LNCAP (cell line): Measurements from ENCODE around the gene TMCC1.

Experiments used
- CTCF ChIP-seq: fragments of 450-650 bp; IDR thresholded peaks from 2 replicates; pipeline ENCODE4 v1.5.1; 2017; ENCODE audit warnings: mild to moderate bottlenecking

The TMCC1 gene

GRCh38 chr3:129864519-129864918, 29.0 kb downstream of the TMCC1 start:
- TF ChIP-seq CTCF: no peak

- TF ChIP-seq CTCF: no peak
These were observed 34.2 kb downstream of the TMCC1 start for GRCh38 chr3:129859272-129859671.

GRCh38 chr3:129857899-129858298, 35.6 kb downstream of the TMCC1 start:
- no peak for TF ChIP-seq CTCF

- no peak for TF ChIP-seq CTCF
These were observed 37.6 kb downstream of the TMCC1 start for GRCh38 chr3:129855832-129856419.

- no peak for TF ChIP-seq CTCF
These were observed 38.2 kb downstream of the TMCC1 start for GRCh38 chr3:129855170-129855831.

GRCh38 chr3:129854460-129854859, 39.1 kb downstream of the TMCC1 start:
- TF ChIP-seq CTCF: no peak

GRCh38 chr3:129845956-129846355, 47.6 kb downstream of the TMCC1 start:
- TF ChIP-seq CTCF: no peak
